B cell (primary cell): Measurements from ENCODE around the gene NTHL1.

Experiments
- CTCF ChIP-seq: fragments of 200-600 bp; IDR thresholded peaks from one replicate; pipeline ENCODE4 v1.8.0; 2022; ENCODE audit warnings: antibody characterized with exemption, mild to moderate bottlenecking
- EZH2 ChIP-seq: IDR thresholded peaks from 2 replicates; pipeline ENCODE4 v1.6.1; 2012; ENCODE audit warnings: borderline replicate concordance, low read depth, mild to moderate bottlenecking, moderate library complexity, low read length; ENCODE audit not compliant: insufficient read depth, poor library complexity, severe bottlenecking

- TF ChIP-seq CTCF: no peak
- TF ChIP-seq EZH2: no peak
These were observed 56.1 kb downstream of the NTHL1 start for GRCh38 chr16:1991588-1991947.
